GM19452 (cell line): ENCODE results near the gene CHST9.
A peak's percentile ranks its signal among the peaks of the same experiment; 100 is the strongest.
"Not testable (repeated sequence)": the region's sequence is repeated elsewhere in the genome, so short reads cannot be mapped to it uniquely, and the experiment has no call there.

Source experiments
- ATAC-seq: cut with Tn5 transposase; IDR thresholded peaks from one replicate; pipeline ENCODE4 v1.9.1; 2021; ENCODE audit not compliant: unreplicated experiment

Gene CHST9

DNA sequence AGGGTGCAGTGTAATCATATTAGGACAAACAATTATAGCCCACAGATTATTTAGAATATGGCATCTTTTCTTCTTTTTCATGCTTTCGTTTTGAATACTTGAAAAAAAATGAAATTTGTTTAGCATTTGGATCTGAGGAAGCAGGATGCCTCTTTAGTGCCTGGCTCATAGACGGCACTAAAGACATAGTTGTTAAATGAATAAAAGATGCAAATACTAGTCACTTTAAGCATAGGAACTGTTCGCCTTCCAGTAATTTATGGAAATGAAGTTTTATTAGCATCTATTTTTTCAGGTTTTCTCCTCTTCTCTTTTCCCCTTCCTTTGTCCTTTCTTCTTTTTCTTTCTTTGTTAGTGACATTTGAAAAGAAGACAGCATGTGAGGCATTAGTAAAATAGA, 80.4 kb downstream of the CHST9 start:
- no peak for ATAC-seq

GRCh38 chr18:27094621-27095020, 90.5 kb downstream of the CHST9 start:
- ATAC-seq, result no peak

- ATAC-seq, result not testable (repeated sequence)
Observed at GRCh38 chr18:27093290-27093689, 91.8 kb downstream of the CHST9 start.

GRCh38 chr18:27081701-27082100, 103.4 kb downstream of the CHST9 start:
- ATAC-seq, result no peak

GRCh38 chr18:27075828-27076227, 109.3 kb downstream of the CHST9 start:
- ATAC-seq, result no peak

DNA sequence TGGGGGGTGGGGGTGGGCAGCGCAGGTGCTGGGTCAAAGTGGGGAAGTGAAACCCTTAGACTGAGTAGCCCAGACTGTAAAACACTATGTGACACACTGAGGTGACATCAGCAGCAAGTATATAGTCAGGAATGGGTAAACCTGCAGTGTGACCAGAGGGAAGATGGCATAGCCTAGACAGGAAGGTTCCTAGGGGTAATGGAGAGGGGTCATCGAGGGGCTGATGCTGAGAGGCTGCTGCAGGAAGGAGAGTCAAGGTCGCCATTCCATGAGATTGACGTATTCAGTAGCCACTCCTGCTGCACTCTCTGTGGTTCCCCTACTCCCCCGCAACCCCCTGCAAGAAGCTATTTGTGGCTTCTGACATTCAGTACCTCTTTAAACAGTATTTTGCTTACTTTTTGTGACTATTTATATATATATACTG, 111.7 kb downstream of the CHST9 start:
- ATAC-seq, result peak; percentile 85

- ATAC-seq, result no peak
Observed at GRCh38 chr18:27064673-27065072, 120.4 kb downstream of the CHST9 start.

DNA sequence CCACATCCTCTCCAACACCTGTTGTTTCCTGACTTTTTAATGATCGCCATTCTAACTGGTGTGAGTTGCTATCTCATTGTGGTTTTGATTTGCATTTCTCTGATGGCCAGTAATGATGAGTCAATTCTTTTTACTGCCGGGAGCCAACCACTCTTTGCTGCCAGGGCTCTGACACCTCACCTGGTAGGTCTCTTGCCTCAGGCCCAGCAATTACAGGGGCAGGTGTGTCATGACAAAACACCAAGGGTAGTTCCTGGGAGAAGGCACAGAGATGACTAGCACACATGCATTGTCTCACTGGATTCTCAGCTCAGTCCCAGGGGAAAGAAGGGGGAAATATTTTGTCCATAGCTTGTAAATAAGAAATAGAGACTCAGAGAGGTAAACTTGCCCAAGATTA, 122.3 kb downstream of the CHST9 start:
- no peak for ATAC-seq

GRCh38 chr18:27061488-27062095, 123.5 kb downstream of the CHST9 start:
- ATAC-seq, result no peak

DNA sequence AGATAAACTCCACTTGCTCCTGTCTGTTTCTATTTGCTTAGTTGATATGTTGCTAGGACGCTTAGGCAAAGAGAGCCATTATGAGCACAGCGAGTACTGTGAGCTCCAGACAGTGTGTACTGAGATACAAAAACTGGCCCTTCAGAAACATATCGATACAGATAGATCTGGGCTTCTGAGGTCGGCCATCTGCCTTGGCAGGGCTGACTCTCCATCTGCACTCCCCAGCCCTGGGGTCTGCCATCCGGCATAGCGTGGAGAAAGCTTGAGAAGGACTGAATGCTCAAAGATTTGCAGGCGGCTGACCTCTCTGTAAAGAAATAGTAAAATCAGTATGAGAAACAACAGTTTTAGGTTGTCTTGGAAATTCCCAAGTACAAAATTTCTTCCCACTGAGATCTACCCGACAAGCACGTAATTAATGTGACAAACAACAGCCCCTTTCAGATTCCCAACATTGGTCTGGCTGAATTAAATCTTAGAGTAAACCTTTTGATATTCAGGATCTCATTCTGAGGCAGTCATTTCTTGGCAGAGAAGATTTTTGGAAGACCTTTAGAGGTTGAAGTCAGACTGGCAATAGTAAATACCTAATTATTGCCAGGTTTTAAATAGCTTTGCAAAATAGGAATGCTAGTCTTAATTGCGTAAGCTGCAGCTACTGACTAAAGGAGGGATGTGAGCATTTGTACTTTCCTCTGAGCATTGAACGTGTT, 127.4 kb downstream of the CHST9 start:
- ATAC-seq, result no peak

DNA sequence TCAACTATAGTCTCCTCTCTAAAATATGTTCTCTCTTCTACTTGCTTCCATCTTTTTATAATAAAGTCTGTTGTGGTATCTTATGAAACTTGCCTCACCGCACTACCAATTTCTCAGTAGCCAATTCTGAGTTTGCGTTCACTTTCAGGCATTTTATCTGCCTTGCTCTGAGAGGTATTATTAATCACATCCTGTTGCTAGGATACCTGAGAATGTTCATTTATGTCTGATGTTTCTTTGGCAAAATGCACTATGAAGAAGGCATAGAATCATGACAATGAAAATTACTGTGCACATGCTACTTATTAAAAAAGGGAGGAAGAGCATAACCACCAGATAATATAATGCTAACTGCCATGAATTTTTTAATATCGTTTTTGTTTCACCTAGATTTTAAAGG, 130.2 kb downstream of the CHST9 start:
- ATAC-seq, result no peak

DNA sequence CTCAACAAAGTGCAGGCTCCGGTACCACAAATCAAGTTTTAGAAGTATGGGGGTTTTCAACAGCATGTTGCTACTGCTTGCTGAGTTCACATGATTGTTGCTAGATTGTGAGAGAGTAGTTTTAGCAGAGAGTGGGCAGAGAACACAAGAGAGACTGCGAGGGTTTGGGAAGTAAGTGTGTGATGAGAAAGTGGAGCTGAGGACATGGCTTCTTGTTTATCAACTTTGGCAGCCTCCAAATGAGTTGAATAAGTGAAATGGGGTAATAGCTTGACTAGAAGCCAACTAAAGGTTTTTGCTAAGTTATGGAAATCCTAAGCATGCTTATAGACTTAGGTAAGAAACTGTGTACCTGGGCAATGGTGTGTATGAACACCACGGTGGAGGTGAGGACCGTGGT, 135.1 kb downstream of the CHST9 start:
- no peak for ATAC-seq

DNA sequence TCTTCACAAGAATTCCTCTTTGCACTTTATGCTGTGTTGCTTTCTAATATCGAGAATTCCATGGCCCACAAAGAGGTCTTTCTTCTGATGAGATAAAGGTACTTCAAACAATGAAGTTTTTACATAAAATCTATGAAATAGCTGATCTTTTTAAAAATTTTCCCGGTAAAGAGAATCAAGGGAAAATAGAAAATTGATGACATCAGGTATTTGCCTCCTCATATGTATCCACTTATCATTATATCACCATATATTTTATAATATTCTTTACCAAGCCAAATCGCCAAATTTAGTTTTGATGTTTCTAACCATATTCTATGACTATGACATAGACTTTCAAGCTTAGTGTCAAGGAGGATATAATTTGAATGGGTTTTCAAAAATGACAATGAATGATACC, 139.8 kb downstream of the CHST9 start:
- no peak for ATAC-seq

DNA sequence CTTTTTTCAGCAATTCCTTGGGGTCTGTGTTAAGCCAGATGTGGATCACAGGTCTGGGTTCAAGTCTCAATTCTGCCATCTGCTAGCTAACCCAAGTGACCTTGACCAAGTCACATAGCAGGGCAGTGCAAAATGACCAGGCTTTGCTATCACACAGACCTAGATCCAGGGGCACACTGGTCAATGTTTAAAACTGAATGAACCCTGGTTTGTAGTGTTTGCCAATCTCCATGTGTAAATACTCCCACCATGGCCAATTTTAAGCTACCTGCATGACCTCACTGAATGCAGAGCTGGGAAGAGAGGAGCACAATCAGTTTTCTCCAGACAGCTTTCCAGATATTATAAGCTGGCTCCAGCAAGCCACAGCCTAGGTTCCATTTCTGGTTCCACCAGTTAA, 142.9 kb downstream of the CHST9 start:
- no peak for ATAC-seq

DNA sequence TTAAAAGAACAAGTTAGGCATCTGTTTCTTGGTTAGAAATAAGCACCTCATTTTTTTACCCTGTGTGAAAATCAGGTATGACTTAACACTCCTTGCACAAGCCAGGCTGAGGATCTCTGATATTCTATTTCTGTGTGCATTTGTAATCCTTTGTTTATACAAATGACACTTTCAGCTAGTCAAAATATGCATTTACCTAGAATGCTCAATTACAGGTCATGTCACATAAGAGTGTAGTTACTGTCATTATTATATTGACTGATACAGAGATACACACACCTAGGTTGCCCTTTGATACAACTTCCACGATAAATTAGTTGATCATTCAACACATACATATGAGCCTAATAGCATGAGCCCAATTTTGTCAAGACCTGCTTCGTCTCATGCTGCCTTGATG, 144.3 kb downstream of the CHST9 start:
- no peak for ATAC-seq

DNA sequence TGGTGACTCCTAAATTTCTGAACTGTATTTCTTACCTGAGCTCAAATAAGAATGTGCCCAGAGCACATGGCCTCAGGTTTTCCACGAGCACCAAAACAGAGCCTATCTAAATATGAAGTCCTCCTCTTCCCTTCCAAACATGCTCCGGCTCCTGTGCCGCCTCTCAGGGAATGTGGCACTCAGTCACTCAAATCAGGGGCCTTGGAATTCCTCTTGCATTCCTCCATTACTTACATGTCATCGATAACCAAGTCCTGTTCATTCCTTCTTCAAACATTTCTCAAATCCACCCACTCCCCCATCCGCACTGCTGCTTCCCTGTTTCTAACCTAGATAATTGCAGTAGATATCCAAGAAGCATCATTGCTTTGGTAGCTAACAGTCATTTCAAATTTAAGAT, 151.4 kb downstream of the CHST9 start:
- no peak for ATAC-seq

DNA sequence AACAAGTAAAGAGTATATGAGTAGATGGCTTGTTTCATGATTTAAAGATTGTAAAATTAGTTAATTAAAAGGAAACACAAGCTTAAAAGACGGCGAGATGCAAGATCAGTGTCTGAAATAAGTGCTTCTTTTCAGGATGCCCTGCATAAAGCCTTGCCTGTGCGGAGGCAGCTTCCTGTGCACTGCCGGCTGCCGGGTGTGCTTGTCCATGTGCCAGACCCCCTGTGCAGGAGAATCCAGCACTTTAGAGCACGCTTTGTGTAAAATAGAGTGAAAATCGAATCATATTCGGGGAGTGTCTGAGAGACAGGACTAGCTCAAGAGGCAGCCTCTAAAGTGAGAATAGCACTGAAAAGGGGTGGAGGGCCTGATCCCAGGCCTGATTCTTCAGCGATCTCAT, 154.7 kb downstream of the CHST9 start:
- ATAC-seq, result no peak

DNA sequence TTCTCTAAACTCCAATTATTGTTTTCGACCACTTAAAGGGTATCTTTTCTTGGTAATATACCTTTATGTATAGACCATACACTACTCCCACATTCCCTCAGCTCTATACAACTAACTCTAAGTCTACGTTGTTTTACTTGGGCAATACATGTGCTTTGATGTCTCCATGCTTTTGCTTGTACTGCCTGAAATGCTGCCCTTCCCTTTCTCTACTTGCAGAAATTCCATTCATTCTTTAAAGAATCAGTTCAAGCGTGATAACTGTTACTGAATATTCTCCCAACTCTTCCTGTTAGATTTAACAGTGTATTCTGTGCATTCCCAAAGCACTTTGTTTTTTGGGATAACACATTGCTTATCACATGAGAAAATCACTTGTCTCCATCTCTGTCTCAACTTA, 162.6 kb downstream of the CHST9 start:
- no peak for ATAC-seq

- ATAC-seq, result no peak
Observed at GRCh38 chr18:27017901-27018500, 167.1 kb downstream of the CHST9 start.

DNA sequence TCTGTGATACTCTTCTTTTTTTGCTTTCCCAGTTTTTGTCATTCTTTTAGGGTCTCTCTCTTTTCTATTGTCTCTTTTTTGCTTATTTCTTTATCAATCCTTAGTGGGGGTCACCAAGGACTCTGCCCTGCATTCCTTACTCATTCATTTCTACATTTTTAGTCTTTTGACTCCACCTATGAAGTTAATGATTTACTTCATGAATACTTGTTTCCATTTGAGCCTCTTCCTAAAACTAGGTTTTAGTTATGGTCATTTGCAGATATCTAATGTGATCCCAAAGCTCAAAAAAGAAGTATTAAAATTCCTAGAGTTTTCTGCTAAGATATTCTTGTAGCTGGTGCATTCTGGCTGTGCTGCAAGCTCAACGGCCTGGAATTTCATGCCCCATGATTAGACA, 170.3 kb downstream of the CHST9 start:
- ATAC-seq, result no peak

- ATAC-seq, result no peak
Observed at GRCh38 chr18:27010784-27011183, 174.3 kb downstream of the CHST9 start.

DNA sequence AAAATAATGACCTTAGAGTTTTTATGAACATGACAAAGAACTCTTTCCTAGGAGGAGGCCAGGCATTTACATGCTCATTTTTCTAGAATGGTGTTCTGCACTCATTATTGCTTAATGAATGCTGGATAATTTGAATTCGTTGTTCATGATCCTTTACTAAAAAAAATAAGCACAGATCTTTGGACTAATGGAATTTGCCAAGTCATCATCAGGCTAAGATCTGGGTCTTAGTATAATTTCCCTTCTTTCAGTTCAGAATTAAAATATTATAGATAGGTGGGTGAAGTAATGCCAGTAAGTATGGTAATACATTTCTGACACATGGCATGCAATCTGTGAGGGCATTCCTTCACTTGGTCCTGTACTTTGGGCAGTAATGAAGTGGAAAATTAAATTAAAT, 175.8 kb downstream of the CHST9 start:
- no peak for ATAC-seq

GRCh38 chr18:27008575-27008974, 176.5 kb downstream of the CHST9 start:
- no peak for ATAC-seq
